Stomach (tissue), 4 donors: ENCODE data around the gene NXPH1.

Experiments used
- CTCF ChIP-seq, 7 experiments: fragments of 450-650 bp in 4 of 7; fragments of 200-600 bp in 3 of 7; sonication (generic) in 3 of 7; IDR thresholded peaks; one replicate each; pipeline ENCODE4 v1.5.1; 2016 to 2019; ENCODE audit warnings: antibody characterized with exemption in 7 of 7, control low read depth in 2 of 7, mild to moderate bottlenecking in 1 of 7
- EP300 ChIP-seq: sonication (generic); formaldehyde crosslinking; IDR thresholded peaks from one replicate; pipeline ENCODE4 v1.6.1; 2017; ENCODE audit warnings: antibody characterized with exemption
- POLR2A ChIP-seq, 4 donors: fragments of 450-650 bp; IDR thresholded peaks; one replicate each; pipeline ENCODE4 v1.6.1; 2016; ENCODE audit warnings: antibody characterized with exemption in 4 of 4, control low read depth in 2 of 4, mild to moderate bottlenecking in 1 of 4, moderate library complexity in 1 of 4
- POLR2AphosphoS5 ChIP-seq, 3 donors: sonication (generic); formaldehyde crosslinking; IDR thresholded peaks; one replicate each; pipeline ENCODE4 v1.6.1; 2016; ENCODE audit warnings: antibody characterized with exemption in 3 of 3

GRCh38 chr7:8442814-8443304 is 9.4 kb downstream of the NXPH1 start:
- no peak for TF ChIP-seq POLR2AphosphoS5 (IDR thresholded peaks at IDR 0.05)
- no peak for TF ChIP-seq CTCF (IDR thresholded peaks at IDR 0.05)
- TF ChIP-seq EP300: no peak
- no peak for TF ChIP-seq POLR2A (IDR thresholded peaks at IDR 0.05)
